Left lobe of liver (tissue), 2 donors: ENCODE measurements around the gene ST3GAL6. TPM values are rescaled to one million over a fixed set of nuclear protein-coding genes. Genes with fewer than 3 reads are reported as not detected.

ENCODE experiments used
- ATAC-seq: fragments of 200-7000 bp; cut with Tn5 transposase; one replicate; pipeline ENCODE4 v1.9.1; 2020; ENCODE audit warnings: mild to moderate bottlenecking, moderate library complexity
- DNase-seq: peaks from one replicate; pipeline ENCODE4 v3.0.0-alpha.2; 2020; ENCODE audit warnings: low spot score
- total RNA-seq: library from RNA; stranded (reverse); gene quantifications from one replicate; pipeline ENCODE4 v1.2.1, GENCODE V29; 2021
- donor health status: DM: no; HTN: no; CAD: no; lungs with moderate emphysema.
- donor health status: DM: no; HTN: yes; CAD: no.

The ST3GAL6 gene
- 41.8 TPM for total RNA-seq

DNA sequence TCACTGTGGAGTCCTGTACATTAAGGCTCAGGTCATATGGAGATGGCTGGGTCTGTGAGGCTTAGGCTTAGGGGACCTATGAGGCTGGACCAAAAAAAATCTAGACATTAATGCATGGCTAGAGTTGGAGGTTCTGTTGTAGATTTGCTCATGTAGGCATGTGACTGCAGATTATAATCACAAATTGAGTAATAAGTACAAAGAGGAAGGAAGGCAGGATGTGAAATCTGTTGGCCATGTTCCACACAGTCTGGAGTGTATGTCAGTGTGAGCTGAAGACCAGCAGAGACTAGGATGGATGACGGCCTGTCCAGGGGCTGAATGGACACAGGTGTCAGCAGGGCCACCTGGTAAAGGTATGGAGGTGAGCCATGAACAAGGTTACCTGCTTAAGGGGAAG, at the start of gene ST3GAL6:
TSS of gene ST3GAL6 (plus strand) at position 265 of the 400 bp plus-strand sequence. CDS start 5,101 bp downstream, outside the sequence.
- peak; percentile 79 for ATAC-seq
- DNase-seq: peak; percentile 66

DNA sequence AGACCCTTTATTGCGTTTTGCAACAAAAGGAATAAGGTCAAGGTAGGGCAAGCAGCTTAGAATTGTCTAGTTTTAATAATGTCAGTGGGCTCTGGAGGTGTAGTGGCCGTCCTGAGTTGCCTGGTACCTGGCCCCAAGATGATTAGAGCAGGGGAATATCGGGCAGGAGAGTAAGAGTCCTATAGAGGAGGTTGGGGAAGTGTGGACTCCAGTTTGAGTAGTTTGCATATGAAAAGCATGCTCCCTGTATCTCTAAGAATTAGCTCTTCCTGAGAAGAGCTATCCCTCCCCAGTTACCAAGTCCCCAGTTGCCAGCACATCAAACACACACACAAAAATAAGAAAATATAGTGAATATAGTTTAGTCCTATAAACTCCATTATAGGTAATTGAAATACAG, 49.2 kb upstream of the ST3GAL6 start:
- ATAC-seq: no peak
- no peak for DNase-seq

GRCh38 chr3:98717584-98717983, 45.6 kb upstream of the ST3GAL6 start:
- DNase-seq: no peak
- no peak for ATAC-seq

- no peak for DNase-seq
Observed at GRCh38 chr3:98718730-98719129, 44.4 kb upstream of the ST3GAL6 start.

GRCh38 chr3:98721776-98722175, 41.4 kb upstream of the ST3GAL6 start:
- DNase-seq: no peak

More at GRCh38 chr3:98718730-98719129, 44.4 kb upstream of the ST3GAL6 start:
- ATAC-seq: no peak

GRCh38 chr3:98722389-98722788, 40.8 kb upstream of the ST3GAL6 start:
- ATAC-seq (no peak), DNase-seq (no peak)

More at GRCh38 chr3:98721776-98722175, 41.4 kb upstream of the ST3GAL6 start:
- no peak for ATAC-seq

GRCh38 chr3:98725352-98725751, 37.8 kb upstream of the ST3GAL6 start:
- ATAC-seq: no peak
- no peak for DNase-seq

GRCh38 chr3:98726084-98726483, 37.1 kb upstream of the ST3GAL6 start:
- ATAC-seq: no peak
- DNase-seq: no peak

DNA sequence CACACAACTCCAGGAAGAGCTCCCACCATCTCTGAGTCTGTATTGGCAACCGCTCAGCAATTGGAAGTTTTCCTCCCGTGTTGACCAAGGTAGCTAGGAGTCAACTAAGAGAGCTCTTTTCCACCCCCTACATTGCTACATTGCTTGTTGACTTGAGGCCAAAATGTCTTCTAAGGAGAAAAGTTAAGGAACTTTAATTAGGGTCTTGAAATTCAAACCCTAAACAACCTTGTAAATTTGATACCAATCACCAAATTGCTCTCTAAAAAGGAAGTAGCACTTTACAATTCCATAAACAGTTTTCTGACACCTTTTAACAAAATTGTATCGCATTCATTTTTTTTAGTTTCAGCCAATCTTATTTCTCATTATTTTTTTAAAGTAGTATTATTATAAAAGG, 35.5 kb upstream of the ST3GAL6 start:
- ATAC-seq (no peak), DNase-seq (no peak)

DNA sequence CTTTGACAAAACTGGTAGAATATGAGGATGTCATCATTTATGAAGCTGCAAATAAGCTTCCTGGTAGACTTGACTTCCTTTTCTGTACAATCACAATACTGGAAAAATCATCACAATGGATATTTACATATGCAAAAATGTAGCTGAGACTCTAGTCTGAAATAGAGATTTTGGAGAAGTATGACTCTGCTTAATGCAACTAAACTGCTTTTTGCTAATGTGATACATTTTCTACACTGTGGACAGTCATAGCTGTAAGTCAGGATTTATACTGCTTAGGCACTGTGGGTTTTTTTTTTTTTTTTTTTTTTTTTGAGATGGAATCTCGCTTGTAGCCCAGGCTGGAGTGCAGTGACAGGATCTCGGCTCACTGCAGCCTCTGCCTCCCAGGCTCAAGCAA, 34.5 kb upstream of the ST3GAL6 start:
- DNase-seq (no peak), ATAC-seq (no peak)

DNA sequence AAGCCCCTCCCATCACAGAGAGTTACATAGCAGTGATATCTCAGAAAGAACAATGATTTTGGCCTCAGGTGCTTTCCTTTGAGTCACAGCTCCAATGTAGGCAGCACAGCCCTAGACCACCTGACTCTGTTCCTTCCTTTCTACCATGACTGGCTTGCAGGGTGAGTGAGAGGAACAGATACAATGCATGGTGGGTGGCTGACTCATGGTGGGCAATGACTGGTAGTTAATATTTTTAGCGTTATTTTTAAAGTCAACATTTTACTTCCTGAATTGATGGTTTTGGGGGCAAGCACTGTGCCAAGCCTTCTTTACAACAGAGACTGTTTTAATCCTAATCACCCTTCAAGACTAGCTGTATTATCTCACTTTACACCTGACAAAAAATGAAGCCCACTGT, 32.8 kb upstream of the ST3GAL6 start:
- ATAC-seq: no peak

GRCh38 chr3:98730886-98731537, 32.1 kb upstream of the ST3GAL6 start:
- ATAC-seq: no peak

More for the DNA sequence above, 32.8 kb upstream of the ST3GAL6 start:
- no peak for DNase-seq

DNA sequence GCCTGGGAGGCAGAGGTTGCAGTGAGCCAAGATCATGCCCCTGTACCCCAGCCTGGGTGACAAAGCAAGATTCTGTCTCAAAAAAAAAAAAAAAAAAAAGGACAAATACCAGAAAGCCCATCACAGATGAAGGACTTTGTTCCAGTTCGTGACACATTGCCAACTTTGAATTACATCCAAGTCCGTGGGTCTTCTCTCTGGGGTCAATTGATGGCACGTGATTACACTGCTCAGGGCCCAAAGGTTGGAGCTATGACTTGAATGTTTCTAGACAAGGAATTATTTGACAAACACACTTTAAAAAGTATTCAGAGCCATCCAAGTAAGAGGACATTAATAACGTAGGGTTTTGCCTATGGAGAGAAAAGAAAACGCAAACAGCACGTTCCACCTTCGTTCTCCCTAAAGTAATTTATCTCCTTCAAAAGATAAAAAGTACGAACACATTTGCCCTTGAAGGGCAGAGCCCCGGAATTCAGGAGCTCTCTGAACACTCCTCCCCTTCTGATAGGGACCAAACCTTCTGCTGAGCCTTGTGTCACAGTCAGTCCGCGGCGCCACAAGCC, 31.3 kb upstream of the ST3GAL6 start:
- peak; percentile 1 for ATAC-seq

More at GRCh38 chr3:98730886-98731537, 32.1 kb upstream of the ST3GAL6 start:
- no peak for DNase-seq

GRCh38 chr3:98732286-98733052, 30.7 kb upstream of the ST3GAL6 start:
- DNase-seq (peak; percentile 90), ATAC-seq (peak; percentile 81)

More for the DNA sequence above, 31.3 kb upstream of the ST3GAL6 start:
- DNase-seq: peak; percentile 51

GRCh38 chr3:98733053-98733811, 29.9 kb upstream of the ST3GAL6 start:
- ATAC-seq (peak; percentile 53), DNase-seq (peak; percentile 60)

DNA sequence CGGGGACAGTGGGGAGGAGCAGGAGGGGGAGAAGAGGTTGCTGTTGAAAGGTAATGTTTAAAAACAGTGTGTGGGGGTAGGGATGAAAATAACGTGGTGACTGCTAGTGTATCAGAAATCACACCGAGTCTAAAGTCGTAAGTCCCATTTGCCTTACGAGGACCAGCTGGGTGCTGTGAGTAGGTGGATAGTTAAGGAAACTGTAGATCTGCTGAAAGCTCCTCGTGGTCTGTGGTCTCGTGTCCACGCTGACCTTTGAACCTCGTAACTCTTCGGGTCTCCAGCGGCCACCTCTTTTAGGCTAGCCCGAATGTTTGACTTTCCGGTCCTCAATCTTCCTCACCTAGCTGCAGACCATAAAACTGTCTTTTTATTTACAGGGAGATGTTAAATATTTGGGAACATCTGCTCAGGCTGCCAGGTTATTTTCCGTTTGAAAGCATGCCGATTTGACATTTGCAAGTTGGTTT, 29.3 kb upstream of the ST3GAL6 start:
- DNase-seq (peak; percentile 63), ATAC-seq (peak; percentile 37)

DNA sequence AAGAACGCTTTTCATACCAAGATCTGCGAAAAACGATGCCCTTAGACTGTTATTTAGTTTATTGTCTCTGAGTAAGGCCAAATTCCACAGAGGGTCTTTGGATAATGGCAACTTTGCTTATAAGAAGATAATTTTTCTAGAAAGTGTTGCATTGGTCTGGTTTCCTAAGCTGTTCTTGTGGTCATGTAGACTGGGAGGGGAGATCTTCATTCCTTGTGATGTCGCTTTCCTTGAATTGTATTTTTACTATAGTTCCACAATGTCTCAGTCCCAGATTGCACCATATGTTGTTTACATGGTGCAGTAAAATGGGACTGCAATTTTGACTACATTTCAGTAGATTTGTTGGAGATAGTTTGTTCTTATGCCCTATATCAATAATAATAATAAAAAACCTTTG, 28.8 kb upstream of the ST3GAL6 start:
- DNase-seq (no peak), ATAC-seq (no peak)

DNA sequence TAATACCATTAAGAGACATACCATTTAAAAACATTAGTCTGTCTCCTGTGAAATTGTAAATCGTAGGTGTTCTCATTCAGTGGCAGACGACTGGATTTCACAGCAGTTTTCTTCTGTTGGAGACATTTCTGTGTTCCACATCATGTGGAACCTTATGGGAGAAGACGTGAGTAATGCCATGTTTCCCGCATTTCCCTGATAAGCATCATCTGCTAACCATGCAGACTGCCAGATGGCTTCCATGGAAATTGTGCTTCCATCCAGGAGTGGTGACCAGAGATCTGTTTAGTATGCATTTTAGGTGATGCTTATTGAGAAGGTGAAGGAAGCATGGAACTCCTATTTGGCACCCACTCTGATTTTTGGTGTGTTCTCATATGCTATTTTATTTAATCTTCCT, 28.4 kb upstream of the ST3GAL6 start:
- ATAC-seq (no peak), DNase-seq (no peak)

DNA sequence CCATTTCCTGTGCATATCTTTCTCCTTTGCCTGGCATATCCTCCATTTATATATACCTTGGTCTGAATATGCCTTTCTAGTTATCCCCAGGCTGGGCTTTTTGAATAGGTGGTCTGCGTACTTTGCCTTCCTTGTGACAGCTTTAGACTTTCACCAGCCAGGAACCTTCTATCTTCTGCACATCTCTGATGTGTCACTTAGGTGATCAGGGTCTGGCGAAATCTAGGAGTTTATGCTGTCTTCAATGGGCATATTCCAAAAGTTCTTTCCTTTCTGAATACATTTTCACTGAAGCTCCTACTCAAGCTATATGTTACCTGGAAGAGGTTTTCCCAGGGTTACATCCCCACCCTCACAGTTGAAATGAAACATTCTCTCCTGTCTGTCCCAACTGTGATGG, 27.8 kb upstream of the ST3GAL6 start:
- DNase-seq: no peak
- no peak for ATAC-seq

DNA sequence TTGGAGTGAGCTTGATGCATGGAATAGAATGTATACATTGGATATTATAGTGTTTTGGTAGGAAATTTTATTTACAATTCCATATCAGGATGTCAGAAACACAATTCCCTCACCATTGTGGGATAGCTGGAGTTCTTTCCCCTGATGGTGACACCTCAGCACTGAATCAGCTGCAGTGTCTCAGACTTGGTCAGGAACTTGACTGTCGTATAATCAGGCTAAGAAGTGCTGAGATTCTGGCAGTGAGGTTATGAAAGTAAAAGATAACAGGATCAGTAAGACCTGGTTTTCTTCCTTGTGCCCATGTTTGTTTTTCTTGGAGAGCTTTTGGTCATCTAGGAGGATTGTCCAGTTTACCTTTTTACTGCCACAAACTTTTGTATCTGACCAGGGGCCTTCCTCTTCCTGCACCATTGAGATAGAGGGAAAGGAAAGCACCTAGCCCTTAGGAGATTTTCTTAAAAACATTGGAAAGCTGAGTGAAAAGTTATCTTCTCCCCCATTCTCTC, 27.3 kb upstream of the ST3GAL6 start:
- DNase-seq (no peak), ATAC-seq (no peak)

GRCh38 chr3:98737301-98737700, 25.8 kb upstream of the ST3GAL6 start:
- DNase-seq: no peak

More at GRCh38 chr3:98737301-98737700, 25.8 kb upstream of the ST3GAL6 start:
- ATAC-seq: no peak
